ENCODE data around the gene PGM2L1.
"Not testable (repeated sequence)": the region's sequence is repeated elsewhere in the genome, so short reads cannot be mapped to it uniquely, and the experiment has no call there.

The PGM2L1 gene

DNA sequence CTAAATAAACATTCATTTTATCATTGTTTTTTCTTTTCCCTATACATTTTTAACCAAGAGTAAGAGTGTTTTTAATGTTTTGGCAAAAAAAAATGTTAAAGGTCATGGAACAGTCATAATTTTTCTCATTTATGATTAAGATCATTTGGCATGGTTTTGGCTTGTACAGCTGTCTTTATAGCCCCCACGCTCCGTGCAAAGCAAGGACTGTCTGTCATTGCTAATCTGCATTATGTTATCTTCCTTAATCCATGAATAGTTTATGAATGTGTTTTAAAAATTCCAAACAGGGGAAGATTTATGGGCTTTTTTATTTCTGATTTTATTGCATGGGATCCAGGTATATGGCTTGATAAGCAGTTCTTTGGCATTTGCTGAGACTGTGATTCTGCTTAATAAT is 28.1 kb downstream of the PGM2L1 start:
- Histone ChIP-seq H3K79me2 (ENCODE audit: insufficient read depth, low read length) (no peaks in the 10 kb centered on the region), H2AFZ (ENCODE audit: low read length) (no peak overlapping the region), H3K27me3 (ENCODE audit: insufficient read depth, low read length, poor library complexity, severe bottlenecking) (no peaks in the 10 kb centered on the region), H3K4me1 (ENCODE audit: insufficient read depth, low read length, poor library complexity, severe bottlenecking) (peaks cover 3% of the 10 kb centered on the region), H3K4me2 (ENCODE audit: low read depth, low read length, poor library complexity, severe bottlenecking) (no peak overlapping the region), H3K4me3 (ENCODE audit: low read length, poor library complexity, severe bottlenecking) (no peak overlapping the region), H3K9me3 (ENCODE audit: insufficient read depth, low read depth, low read length) (no peaks in the 10 kb centered on the region), H3K9me2 (replicated peaks; ENCODE audit: low read depth, low read length) (no peaks in the 10 kb centered on the region), H4K20me1 (ENCODE audit: insufficient read depth, low read length, poor library complexity, severe bottlenecking) (no peaks in the 10 kb centered on the region), H3K36me3 (ENCODE audit: insufficient read depth, low read length) (peaks cover 21% of the 10 kb centered on the region; the same call in 1 of the 2 replicates), H3F3A (ENCODE audit: low read depth) (no peaks in the 10 kb centered on the region), H3K9ac (ENCODE audit: low read depth, low read length, poor library complexity, severe bottlenecking) (no peak overlapping the region)
- TF ChIP-seq, protein P1, sequence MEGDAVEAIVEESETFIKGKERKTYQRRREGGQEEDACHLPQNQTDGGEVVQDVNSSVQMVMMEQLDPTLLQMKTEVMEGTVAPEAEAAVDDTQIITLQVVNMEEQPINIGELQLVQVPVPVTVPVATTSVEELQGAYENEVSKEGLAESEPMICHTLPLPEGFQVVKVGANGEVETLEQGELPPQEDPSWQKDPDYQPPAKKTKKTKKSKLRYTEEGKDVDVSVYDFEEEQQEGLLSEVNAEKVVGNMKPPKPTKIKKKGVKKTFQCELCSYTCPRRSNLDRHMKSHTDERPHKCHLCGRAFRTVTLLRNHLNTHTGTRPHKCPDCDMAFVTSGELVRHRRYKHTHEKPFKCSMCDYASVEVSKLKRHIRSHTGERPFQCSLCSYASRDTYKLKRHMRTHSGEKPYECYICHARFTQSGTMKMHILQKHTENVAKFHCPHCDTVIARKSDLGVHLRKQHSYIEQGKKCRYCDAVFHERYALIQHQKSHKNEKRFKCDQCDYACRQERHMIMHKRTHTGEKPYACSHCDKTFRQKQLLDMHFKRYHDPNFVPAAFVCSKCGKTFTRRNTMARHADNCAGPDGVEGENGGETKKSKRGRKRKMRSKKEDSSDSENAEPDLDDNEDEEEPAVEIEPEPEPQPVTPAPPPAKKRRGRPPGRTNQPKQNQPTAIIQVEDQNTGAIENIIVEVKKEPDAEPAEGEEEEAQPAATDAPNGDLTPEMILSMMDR (conservative IDR thresholded peaks at IDR 0.05; ENCODE audit: low read length): no peak
- no peak for TF ChIP-seq EZH2phosphoT487 (IDR thresholded peaks at IDR 0.05; ENCODE audit: borderline replicate concordance)

DNA sequence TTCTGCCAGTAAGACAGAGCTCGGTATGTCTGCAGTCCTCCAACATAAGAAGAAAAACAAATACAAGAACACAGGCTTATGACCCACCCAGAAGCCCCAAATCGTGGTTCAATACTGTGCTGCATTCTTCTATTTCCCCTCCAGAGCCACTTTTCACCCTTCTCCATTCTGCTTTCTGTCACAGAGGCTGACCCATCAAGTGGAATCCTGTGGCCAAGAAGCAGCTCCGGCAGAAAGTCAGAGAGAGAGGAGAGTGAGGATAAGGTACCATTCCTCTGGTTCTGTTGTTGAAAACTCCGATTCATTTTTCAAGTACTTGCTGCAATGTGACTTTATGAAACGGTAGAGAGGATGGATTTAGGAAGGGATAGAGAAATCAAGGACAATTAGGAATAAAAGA is 30.4 kb downstream of the PGM2L1 start:
- no peaks in the 10 kb centered on the region for H3K9me3 ChIP-seq (ENCODE audit: insufficient read depth, low read depth, low read length)
- no peaks in the 10 kb centered on the region for H3K79me2 ChIP-seq (ENCODE audit: insufficient read depth, low read length)
- H3K36me3 ChIP-seq (ENCODE audit: insufficient read depth, low read length): peaks cover 15% of the 10 kb centered on the region; the same call in 1 of the 2 replicates
- no peak overlapping the region for H3K4me3 ChIP-seq (ENCODE audit: low read length, poor library complexity, severe bottlenecking)
- H3K9me2 ChIP-seq (replicated peaks; ENCODE audit: low read depth, low read length): no peaks in the 10 kb centered on the region
- H3K4me1 ChIP-seq (ENCODE audit: insufficient read depth, low read length, poor library complexity, severe bottlenecking): peaks cover 3% of the 10 kb centered on the region
- no peaks in the 10 kb centered on the region for H4K20me1 ChIP-seq (ENCODE audit: insufficient read depth, low read length, poor library complexity, severe bottlenecking)
- H3K4me2 ChIP-seq (ENCODE audit: low read depth, low read length, poor library complexity, severe bottlenecking): no peak overlapping the region
- no peak overlapping the region for H3K9ac ChIP-seq (ENCODE audit: low read depth, low read length, poor library complexity, severe bottlenecking)
- no peaks in the 10 kb centered on the region for H3F3A ChIP-seq (ENCODE audit: low read depth)
- TF ChIP-seq, protein P1 (conservative IDR thresholded peaks at IDR 0.05; ENCODE audit: low read length): no peak
- no peak for TF ChIP-seq EZH2phosphoT487 (IDR thresholded peaks at IDR 0.05; ENCODE audit: borderline replicate concordance)
- H2AFZ ChIP-seq (ENCODE audit: low read length): no peak overlapping the region
- H3K27me3 ChIP-seq (ENCODE audit: insufficient read depth, low read length, poor library complexity, severe bottlenecking): no peaks in the 10 kb centered on the region

DNA sequence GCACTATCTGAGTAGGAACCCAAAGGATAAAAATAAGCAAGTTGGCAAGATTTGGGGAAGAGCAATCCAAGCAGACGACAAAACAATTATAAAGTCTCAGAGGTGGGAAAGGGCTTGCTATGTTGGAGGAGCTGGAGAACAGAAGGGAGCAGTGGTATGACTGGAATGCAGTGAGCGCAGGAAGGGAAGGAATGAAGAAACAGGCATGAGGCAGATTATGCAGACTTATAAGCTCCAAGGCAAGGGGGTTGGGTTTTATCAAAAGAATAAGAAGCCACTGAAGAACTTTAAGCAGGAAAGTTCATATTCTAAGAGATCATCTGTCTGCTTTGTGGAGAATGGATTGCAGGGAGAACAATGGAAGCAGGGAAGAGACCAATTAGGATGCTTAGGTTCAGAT is 31.7 kb downstream of the PGM2L1 start:
- Histone ChIP-seq H3K4me1 (ENCODE audit: insufficient read depth, low read length, poor library complexity, severe bottlenecking) (peaks cover 3% of the 10 kb centered on the region), H3K27me3 (ENCODE audit: insufficient read depth, low read length, poor library complexity, severe bottlenecking) (no peaks in the 10 kb centered on the region), H3K9me2 (replicated peaks; ENCODE audit: low read depth, low read length) (no peaks in the 10 kb centered on the region), H3K4me3 (ENCODE audit: low read length, poor library complexity, severe bottlenecking) (no peak overlapping the region), H3K9me3 (ENCODE audit: insufficient read depth, low read depth, low read length) (no peaks in the 10 kb centered on the region), H3K79me2 (ENCODE audit: insufficient read depth, low read length) (no peaks in the 10 kb centered on the region), H3F3A (ENCODE audit: low read depth) (no peaks in the 10 kb centered on the region), H2AFZ (ENCODE audit: low read length) (no peak overlapping the region), H3K4me2 (ENCODE audit: low read depth, low read length, poor library complexity, severe bottlenecking) (no peak overlapping the region), H4K20me1 (ENCODE audit: insufficient read depth, low read length, poor library complexity, severe bottlenecking) (no peaks in the 10 kb centered on the region), H3K36me3 (ENCODE audit: insufficient read depth, low read length) (peaks cover 13% of the 10 kb centered on the region; the same call in 1 of the 2 replicates), H3K9ac (ENCODE audit: low read depth, low read length, poor library complexity, severe bottlenecking) (no peak overlapping the region)
- TF ChIP-seq, protein P1 (conservative IDR thresholded peaks at IDR 0.05; ENCODE audit: low read length): no peak
- TF ChIP-seq EZH2phosphoT487 (IDR thresholded peaks at IDR 0.05; ENCODE audit: borderline replicate concordance): no peak

DNA sequence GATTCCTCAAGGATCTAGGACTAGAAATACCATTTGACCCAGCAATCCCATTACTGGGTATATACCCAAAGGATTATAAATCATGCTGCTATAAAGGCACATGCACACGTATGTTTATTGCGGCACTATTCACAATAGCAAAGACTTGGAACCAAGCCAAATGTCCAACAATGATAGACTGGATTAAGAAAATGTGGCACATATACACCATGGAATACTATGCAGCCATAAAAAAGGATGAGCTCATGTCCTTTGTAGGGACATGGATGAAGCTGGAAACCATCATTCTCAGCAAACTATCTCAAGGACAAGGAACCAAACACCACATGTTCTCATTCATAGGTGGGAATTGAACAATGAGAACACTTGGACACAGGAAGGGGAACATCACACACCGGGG is 32.4 kb downstream of the PGM2L1 start:
- H3K36me3 ChIP-seq (ENCODE audit: insufficient read depth, low read length): peaks cover 13% of the 10 kb centered on the region; the same call in 1 of the 2 replicates
- H3K9me2 ChIP-seq (replicated peaks; ENCODE audit: low read depth, low read length); H4K20me1 ChIP-seq (ENCODE audit: insufficient read depth, low read length, poor library complexity, severe bottlenecking); H3K4me1 ChIP-seq (ENCODE audit: insufficient read depth, low read length, poor library complexity, severe bottlenecking); H3K27me3 ChIP-seq (ENCODE audit: insufficient read depth, low read length, poor library complexity, severe bottlenecking); H3K9ac ChIP-seq (ENCODE audit: low read depth, low read length, poor library complexity, severe bottlenecking); H3K79me2 ChIP-seq (ENCODE audit: insufficient read depth, low read length); H3K4me3 ChIP-seq (ENCODE audit: low read length, poor library complexity, severe bottlenecking); H3K4me2 ChIP-seq (ENCODE audit: low read depth, low read length, poor library complexity, severe bottlenecking); H2AFZ ChIP-seq (ENCODE audit: low read length); H3K9me3 ChIP-seq (ENCODE audit: insufficient read depth, low read depth, low read length); H3F3A ChIP-seq (ENCODE audit: low read depth): not testable (repeated sequence)
